ENCODE measurements around the gene RFT1. TPM values are rescaled to one million over a fixed set of nuclear protein-coding genes. Genes with fewer than 3 reads are reported as not detected.

RFT1 gene
- total and polyA plus RNA-seq, 2 of the 13 experiments (the other 11 are each of a cell fraction or from before 2014, with no cell fraction given), result 23.2 to 37.0 TPM

- TF ChIP-seq POLR2AphosphoS5 (IDR thresholded peaks at IDR 0.05; ENCODE audit: low read depth, low read length) (peak; percentile 65; the same call in 1 of the 2 replicates), PAF1 (CRISPR knock-in tag; IDR thresholded peaks at IDR 0.05) (no peak), SMAD3 (CRISPR knock-in tag; IDR thresholded peaks at IDR 0.05) (0 out of 2 replicates have a peak, but pooled peaks have one; percentile 15), ZNF788 (CRISPR knock-in tag; IDR thresholded peaks at IDR 0.05; ENCODE audit: borderline replicate concordance) (peak; percentile 78; the same call in 1 of the 2 replicates), KMT2B (CRISPR knock-in tag; IDR thresholded peaks at IDR 0.05) (0 out of 2 replicates have a peak, but pooled peaks have one; percentile 11), AKAP8 (CRISPR knock-in tag; IDR thresholded peaks at IDR 0.05) (no peak), SETDB1 (CRISPR knock-in tag; IDR thresholded peaks at IDR 0.05; ENCODE audit: borderline replicate concordance) (no peak), NFE2L2 (IDR thresholded peaks at IDR 0.05; ENCODE audit: low read length) (no peak), GPBP1L1 (CRISPR knock-in tag; IDR thresholded peaks at IDR 0.05) (no peak), SOX5 (CRISPR knock-in tag; IDR thresholded peaks at IDR 0.05; ENCODE audit: borderline replicate concordance) (peak; percentile 75), ZNF383 (CRISPR knock-in tag; IDR thresholded peaks at IDR 0.05; ENCODE audit: borderline replicate concordance) (no peak), IRF1 (CRISPR knock-in tag; IDR thresholded peaks at IDR 0.05; ENCODE audit: low read depth) (no peak), ELF3 (CRISPR knock-in tag; IDR thresholded peaks at IDR 0.05) (peak; percentile 44), IKZF5 (CRISPR knock-in tag; IDR thresholded peaks at IDR 0.05) (peak; percentile 43; the same call in 1 of the 2 replicates), RARA (CRISPR knock-in tag; IDR thresholded peaks at IDR 0.05) (peak; percentile 68), HMGXB4 (CRISPR knock-in tag; IDR thresholded peaks at IDR 0.05; ENCODE audit: borderline replicate concordance in 1 of 2, low read depth in 1 of 2) (peak in 1 of 2 experiments; percentile 41; a peak in 2 of 4 replicates), HNRNPL (IDR thresholded peaks at IDR 0.05; ENCODE audit: low read depth, low read length) (0 out of 2 replicates have a peak, but pooled peaks have one; percentile 56), MXD1 (CRISPR knock-in tag; IDR thresholded peaks at IDR 0.05) (no peak), PRDM15 (CRISPR knock-in tag; IDR thresholded peaks at IDR 0.05) (peak; percentile 86; the same call in 1 of the 2 replicates)
Observed at GRCh38 chr3:53159156-53160060, 29.2 kb upstream of the RFT1 start (continued).
